ENCODE data around the gene RCN1. TPM values are rescaled to one million over a fixed set of nuclear protein-coding genes. Genes with fewer than 3 reads are reported as not detected.
A peak's percentile ranks its signal among the peaks of the same experiment; 100 is the strongest.
"Not testable (repeated sequence)": the region's sequence is repeated elsewhere in the genome, so short reads cannot be mapped to it uniquely, and the experiment has no call there.

Gene RCN1
- total RNA-seq, 1 experiment from 2014 or later: 231 TPM

DNA sequence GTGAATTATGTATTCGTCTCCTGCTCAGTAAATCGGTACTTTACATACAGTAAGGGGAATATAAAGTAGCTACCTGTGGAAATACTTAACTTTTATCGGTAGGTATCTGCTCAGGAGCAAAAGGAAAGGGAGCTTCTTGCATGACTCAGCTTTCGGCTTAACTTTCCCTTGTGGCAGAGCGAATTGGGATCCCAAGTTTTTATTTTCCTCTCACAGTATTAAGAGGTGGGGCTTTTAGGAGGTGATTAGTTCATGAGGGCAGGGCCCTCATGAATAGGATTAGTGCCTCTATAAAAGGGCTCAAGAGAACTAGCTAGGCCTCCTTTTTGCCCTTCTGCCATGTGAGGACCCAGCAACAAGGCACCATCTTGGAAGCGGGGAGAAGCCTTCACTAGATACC, 18.7 kb downstream of the RCN1 start:
- no peak for DNase-seq (ENCODE audit: low read depth)

DNA sequence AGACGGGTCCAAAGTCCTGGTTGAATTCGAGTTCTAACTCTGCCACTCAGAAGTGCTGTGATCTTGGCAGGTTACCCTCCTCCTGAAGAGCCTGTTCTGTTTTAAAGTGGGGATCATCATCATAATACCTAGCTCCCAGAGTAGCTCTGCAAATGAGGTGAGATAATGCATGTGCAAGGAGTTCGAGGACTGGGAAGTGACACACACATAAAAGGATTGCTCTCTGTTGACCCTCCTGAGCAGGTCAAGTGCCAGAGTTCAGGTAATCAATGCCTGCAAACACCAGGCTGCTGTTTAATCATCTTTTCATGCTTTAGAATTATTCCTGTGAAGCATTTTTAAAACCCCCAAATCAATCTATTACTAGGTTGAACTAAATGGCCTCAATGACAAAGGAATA, 19.9 kb downstream of the RCN1 start:
- DNase-seq (ENCODE audit: low read depth): no peak

DNA sequence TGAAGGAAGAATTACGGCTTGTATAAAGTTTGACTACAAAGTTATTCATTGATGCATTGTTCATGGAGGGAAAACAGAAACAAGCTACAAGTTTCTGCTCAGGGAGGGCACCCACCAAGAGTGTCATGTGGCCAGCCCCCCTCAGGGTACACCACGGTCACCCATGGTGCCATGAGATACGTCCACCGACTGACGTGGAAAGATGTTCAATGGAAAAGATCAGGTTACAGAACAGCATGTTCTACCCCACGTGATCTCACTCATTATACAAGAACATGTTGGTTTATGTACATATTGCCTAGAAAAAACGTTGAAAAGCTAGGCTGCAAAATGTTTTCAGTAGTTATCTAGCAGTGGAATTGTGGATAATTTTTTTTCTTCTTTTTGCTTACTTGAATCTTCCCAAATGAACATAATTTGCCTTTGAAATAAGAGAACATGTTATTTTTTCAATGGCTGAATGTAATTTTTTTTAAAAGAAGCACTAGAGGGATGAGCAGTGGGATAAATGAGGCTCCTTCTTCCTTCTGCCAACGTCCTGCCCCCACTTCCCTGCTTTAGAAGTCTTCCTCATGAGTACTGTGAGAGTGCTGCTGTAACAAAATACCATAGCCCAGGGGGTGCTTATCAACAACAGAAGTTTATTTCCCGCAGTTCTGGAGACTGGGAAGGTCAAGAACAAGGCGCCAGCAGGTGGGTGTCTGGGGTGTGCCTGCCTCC, 22.5 kb downstream of the RCN1 start:
- peak; percentile 61 for DNase-seq (ENCODE audit: low read depth)

DNA sequence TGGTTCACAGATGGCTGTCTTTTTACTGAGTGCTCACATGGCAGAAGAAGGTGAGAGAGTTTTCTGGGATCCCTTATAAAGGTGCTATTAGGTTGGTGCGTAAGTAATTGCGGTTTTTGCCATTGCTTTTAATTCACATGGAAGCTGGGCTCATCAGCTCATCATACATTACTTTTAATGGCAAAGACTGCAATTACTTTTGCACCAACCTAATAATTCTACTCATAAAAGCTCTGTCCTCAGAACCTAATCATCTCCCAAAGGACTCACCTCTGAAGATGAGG, 23.0 kb downstream of the RCN1 start:
- no peak for DNase-seq (ENCODE audit: low read depth)

DNA sequence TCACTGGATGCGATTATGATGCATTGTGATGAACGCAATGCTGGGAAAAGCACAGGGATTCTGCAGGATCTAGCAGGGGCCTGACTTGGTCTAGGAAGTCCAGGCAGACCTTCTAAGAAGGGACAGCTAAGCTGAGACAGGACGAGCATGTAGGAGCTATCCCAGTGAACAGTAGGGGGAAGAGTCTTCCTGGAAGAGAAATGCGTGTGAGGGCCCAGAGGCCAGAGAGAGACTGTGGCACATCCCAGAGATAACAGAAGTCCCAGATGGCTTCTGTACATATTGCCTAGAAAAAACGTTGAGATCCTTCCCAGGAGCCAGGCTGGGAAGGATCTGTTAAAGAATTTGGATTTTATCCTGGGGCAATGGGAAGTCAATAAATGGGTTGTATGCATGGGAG, 24.6 kb downstream of the RCN1 start:
- DNase-seq (ENCODE audit: low read depth): no peak

DNA sequence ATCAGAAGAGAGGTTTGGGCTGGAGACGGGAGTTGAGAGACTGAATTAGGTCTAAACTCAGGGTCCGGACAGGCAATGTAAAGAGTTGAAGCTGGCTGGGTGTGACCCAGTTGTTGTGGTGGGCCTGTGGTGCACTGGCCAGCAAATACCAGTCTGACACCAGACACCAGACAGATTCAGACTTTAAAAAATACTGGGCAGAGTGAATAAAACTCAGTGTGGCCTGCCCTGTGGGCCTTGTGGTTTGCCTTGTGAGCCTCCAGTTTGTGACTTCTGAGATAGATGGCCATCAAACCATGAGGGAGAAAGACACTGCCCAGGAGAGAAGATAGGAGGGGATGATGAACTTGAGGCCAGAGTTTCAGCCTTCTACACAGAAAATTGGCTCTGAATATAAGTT, 25.8 kb downstream of the RCN1 start:
- DNase-seq (ENCODE audit: low read depth): no peak

DNA sequence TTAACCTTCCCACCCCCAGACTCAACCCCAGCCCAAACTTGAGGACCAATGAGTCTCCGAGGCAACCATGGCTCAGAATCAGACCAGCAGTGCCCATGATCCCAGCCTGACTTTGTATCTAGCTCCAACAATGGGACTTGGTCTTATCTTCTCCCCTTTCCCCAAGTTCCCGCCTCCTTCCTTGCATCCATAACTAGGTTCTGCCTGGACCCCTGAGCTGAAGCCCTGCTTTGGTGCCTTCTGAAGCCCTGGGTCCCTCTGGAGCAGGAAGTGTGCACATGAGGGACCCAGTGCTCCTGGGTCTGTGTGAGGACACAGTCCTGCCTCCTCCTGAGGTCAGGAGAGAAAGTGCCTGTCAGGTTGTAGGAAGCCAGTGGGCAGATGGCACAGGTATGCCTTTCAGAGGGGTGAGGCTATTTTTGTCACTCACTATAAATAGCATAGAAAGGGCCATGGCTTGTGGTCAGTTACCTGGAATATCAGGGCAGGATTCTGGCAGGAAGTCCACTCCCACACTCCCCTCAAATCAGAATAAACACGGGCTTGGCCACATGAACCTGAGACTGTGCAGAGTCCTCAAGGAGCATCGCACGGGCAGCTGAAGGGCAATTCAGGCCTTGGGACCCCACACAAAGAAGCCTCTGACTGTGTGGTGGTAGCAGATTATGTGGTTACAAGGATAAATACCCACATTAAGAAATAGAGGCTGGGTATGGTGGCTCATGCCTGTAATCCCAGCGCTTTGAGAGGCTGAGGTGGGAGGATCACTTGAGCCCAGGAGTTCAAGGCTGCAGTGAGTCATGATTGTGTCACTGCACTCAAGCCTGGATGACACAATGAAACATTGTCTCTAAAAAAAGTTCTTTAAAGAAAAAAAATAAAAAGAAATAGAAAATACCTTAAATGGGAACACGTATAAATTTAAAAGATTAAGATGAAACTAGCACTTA, 27.4 kb downstream of the RCN1 start:
- DNase-seq (ENCODE audit: low read depth): peak; percentile 71

DNA sequence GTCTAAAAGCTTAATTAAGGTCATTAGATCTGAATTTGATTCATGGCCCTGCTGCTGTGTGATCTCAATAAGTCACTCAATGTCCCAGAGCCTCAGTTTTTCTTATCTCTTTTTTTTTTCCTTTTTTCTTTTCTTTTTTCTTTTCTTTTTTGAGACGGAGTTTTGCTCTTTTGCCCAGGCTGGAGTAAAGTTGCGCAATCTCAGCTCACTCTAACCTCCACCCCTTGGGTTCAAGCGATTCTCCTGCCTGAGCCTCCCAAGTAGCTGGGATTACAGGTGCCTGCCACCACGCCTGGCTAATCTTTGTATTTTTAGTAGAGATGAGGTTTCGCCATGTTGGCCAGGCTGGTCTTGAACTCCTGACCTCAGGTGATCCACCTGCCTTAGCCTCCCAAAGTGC, 28.3 kb downstream of the RCN1 start:
- not testable (repeated sequence) for DNase-seq (ENCODE audit: low read depth)

DNA sequence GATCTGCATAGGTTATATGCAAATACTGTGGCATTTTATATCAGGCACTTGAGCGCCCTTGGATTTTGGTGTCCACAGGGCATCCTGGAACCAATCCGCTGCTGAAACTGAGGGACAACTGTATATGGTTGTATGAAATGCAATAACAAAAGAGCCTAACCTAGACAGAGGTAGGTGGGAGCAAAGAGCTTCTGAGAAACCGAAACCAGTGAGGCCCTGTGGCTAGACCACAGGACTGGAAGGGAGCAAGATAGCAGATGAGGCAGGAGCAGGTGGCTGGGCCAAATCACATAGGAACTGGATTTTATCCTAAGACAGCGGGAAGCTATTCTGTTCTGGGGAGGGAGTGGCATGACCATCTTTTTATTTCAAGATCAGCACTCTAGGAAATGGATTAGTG, 30.1 kb downstream of the RCN1 start:
- DNase-seq (ENCODE audit: low read depth): no peak

DNA sequence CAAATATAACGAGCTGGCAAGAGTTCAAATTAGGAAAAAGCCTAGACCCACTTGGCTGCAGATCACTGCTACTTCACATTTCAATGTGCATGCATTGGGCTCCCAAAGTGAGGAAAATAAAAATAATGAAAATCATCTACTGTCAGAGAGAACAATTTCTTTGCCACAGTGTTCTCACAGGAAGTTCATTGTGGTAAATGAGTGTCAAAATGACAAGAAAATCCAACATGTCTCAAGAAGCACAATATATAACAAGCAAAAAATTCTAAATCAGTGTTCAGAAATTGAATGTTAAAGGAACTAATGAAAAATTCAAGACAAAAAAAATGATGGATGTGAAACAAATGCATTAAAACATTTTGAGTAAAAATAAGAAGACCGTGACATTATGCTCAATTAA, 31.3 kb downstream of the RCN1 start:
- DNase-seq (ENCODE audit: low read depth): no peak

DNA sequence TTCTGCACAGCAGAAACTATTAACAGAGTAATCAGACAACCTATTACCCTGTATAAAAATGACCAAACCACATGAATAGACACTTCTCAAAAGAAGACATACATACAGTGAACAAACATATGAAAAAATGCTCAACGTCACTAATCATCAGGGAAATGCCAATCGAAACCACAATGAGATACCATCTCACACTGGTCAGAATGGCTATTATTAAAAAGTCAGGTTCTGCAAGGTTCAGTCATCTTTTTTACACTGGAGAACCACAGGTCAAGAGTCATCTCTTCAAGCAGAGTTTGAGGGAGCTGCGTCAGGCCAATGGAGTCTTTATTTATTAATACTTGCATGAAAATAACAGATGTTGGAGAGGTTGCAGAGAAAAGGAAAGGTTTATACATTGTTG, 40.4 kb downstream of the RCN1 start:
- no peak for DNase-seq (ENCODE audit: low read depth)

DNA sequence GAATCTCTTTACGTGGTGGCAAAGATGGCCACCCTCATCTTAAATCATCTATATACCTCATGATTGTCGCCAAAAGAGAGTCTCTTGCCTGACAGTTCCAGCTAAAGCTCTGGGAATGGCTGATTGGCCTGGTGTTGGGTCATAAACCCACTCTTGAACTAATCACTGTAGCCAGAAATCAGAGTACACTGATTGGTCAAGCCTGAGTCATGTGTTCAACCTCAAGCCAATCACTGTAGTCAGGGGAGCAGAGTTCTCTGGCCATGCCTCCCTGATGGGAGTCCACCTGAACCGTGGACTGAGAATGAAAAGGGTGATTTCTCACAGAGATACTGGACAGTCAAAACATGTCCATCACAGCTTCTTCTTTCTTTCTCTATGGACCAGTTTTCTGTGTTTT, 45.8 kb downstream of the RCN1 start:
- no peak for DNase-seq (ENCODE audit: low read depth)

DNA sequence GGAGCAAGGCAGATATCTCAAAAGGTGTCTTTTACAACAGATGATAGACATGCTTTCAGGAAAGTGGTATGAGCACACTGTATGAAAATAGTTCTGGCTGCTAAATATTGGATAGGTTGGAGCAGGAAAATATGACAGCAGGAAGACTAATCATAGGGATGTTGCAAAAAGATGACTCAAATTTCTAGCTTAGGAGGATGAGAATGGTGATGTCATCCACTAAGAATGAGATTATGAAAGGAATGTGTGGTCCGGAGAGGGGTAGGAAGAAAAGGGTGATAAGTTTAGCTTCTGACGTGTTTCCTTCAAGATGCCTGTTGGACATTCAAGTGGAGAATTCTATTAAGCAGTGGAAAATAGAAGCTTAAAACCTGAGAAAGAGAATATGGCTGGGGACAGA, 46.4 kb downstream of the RCN1 start:
- peak; percentile 96 for DNase-seq (ENCODE audit: low read depth)

DNA sequence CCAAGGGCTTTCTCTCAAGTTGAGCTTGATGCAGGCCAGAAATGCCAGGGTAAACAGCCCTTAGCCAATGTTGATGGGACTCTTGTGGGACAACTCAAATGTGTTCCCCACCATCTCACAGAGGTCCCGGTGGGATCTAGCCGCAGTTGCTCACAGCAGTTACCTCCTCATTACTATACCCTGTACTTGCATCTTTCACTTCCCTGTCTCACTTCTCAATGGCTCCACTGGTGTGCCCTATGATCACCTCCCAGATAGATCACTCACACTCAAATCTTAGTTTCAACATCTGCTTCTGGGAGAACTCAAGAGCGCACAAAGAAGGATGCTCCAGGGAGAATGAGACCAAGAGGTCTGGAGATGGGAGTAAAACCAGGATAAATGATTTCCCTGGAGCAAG, 47.0 kb downstream of the RCN1 start:
- DNase-seq (ENCODE audit: low read depth): no peak

DNA sequence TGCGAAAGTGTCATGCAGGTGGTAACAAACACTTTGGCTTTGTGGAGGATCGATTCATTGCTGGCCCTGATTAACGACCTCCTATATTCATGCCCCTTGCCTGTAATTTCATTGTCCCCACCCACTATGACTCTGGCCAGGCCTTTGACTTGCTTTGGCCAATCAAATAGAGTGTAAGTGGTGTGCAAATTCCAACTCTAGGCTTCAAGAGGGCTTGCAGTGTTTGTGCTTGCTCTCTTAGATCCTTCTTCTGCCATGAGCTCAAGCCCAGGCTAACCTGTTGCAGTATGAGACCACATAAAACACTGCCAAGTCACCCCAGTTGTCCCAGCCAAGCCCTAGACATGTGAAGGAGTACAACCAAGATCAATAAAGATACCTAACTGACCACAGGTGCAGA, 48.0 kb downstream of the RCN1 start:
- no peak for DNase-seq (ENCODE audit: low read depth)

DNA sequence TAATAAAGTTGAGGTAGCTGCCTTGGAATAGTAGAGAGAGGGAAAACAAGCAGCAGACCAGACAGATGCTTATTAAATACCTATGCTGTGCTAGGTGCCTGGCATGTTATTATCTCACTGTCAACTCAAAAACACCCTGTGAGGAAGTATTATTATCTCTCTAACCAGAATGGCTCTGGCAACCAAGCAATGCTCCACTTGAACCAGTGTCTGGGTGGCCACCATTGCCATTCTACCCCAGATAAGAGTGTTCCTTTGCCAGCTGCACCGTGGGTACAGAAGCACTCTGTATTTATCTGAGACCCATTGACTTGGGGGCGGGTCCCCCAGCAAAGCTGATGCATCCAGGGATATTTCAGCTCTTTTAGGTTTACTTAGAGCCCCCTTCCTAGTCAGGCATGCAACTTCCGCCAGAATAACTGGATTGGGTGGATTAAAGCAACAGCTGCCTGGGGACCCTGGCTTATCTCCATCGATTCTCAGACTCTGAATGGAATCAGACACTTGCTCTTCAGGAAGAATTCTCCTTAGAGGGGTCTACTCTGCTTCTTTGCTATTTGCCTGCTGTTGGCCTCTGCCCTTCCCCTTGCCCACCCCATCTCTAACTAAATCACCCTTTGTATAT, 49.1 kb downstream of the RCN1 start:
- DNase-seq (ENCODE audit: low read depth): no peak

DNA sequence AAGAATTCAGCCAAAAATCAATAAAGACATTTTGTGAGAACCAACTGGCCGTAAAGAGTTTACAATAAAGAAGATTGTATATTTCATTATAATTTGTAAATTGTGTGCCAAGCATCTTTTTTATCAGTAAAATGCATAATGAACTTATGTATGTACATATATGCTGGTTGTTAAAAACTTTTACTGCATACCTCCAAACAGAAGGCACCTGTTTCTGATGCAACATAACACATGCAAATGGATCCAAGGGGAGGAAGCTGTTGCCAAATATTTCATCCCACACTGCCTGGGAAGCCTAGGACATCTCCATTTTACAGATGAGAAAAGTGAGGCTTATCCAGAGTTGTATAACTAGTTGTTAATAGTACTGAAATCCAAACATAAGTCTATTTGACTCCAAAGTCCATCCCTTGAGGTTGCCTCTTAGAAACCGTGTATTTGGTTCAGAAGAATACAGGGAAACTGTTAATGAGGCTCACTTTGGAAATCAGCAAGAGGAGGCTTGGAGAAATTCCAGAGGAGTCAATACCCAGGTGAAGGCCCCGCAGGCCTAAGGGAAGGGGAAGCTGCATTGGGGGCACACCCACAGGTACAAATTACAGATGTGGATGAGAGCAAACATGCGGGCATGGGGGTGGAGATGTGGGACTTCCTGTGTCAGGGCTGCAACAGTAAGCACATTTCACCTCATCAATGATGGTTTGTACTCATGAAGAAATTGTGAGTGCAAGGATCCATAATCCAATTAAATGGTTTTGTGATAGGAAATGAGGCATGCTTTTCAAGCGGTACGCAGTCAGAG, 51.1 kb downstream of the RCN1 start:
- no peak for DNase-seq (ENCODE audit: low read depth)

DNA sequence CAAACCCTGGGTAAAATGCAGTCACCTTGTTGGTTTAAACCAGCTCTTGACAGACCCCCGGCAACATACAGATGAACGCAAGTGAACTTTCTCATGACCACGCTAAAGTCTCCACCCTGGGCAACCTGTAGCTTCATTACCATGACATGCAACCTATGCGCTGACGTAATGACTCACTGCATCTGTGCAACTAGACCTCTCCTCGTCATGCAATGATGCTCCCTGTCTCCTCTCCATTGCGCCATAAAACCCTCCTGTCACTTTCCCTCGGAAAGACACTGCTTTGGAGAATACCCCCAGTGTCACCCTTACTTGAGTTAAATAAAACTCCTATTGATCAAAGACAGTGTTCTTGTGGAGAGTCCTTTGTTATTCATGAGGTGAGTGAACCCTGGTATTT, 52.5 kb downstream of the RCN1 start:
- no peak for DNase-seq (ENCODE audit: low read depth)

DNA sequence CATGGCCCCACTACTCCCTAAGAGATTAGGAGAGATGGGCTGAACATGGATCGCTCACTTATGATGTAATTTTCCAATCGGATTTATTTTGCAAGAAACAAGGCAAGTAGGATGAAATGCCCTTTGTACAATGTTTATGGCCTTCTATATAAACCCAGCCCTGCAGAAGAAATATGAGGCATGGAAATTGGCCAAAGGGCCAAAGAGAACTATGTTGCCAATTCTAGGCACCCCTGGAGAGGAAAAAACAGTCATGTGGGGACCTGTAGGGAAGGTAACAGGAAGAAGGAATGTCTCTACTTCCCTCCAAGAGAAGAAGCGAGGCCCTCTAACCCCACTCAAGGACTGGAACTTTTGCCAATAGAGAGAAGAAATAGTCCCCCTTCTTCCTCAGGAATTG, 54.4 kb downstream of the RCN1 start:
- no peak for DNase-seq (ENCODE audit: low read depth)

DNA sequence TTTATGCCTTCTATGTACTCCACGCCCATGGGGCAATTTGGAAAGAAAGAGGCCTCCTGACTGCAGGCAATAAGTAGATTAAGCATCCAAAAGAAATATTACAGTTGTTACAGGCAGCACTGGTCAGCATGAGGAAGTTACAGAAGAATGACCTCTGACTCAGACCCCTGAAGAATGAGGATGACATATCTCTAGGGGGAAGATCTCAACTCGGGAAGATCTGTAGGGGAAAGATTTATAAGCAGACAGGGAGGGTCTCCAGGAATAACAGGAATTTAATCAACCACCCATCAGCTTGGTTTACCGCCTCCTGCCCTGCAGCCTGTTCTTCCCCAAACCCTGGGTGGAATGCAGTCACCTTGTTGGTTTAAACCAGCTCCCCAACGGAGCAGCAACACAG, 58.0 kb downstream of the RCN1 start:
- peak; percentile 38 for DNase-seq (ENCODE audit: low read depth)

DNA sequence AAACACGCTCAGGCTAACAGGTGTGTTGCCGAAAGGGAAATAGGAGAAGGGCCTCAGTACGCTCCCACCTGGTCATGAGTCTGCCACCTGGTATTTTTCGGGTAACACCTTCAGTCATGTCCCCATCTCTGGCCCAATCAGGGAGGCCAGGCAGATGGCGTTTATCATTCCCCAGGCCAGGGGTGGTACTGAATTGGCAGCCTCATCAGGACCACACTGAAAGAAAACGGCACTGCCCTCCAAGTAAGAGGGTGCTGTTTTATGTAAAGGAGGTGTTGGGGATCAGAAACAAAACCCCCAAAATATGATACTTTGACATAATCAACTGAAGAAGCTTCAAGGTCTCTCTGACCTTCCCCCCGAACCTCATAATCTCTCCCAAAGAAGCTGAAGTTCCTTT, 58.9 kb downstream of the RCN1 start:
- DNase-seq (ENCODE audit: low read depth): no peak

DNA sequence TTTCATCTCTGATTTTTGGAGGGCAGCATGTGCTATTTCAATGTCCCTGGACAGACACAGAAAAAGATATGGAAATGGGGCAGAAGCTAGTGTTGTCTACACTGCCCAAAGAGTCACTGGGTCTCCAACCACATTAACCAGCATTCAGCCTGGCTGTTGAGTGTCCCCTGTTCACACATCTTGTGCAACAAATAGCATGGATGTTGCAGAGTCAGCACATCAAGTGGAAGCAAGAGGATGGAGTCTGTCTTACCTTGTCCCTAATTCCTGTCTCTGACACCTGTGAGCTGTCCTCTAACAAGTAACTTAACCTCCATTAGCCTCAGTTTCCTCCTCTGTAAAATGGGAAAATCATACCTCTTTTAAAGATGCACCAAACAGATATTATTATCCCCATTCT, 60.2 kb downstream of the RCN1 start:
- no peak for DNase-seq (ENCODE audit: low read depth)
